HG03432 (cell line): Measurements from ENCODE around the gene RER1.
"Not testable (repeated sequence)": the region's sequence is repeated elsewhere in the genome, so short reads cannot be mapped to it uniquely, and the experiment has no call there.

ENCODE experiments used
- ATAC-seq: cut with Tn5 transposase; IDR thresholded peaks from one replicate; pipeline ENCODE4 v1.9.1; 2021; ENCODE audit warnings: mild to moderate bottlenecking, moderate library complexity; ENCODE audit not compliant: unreplicated experiment

Gene RER1

DNA sequence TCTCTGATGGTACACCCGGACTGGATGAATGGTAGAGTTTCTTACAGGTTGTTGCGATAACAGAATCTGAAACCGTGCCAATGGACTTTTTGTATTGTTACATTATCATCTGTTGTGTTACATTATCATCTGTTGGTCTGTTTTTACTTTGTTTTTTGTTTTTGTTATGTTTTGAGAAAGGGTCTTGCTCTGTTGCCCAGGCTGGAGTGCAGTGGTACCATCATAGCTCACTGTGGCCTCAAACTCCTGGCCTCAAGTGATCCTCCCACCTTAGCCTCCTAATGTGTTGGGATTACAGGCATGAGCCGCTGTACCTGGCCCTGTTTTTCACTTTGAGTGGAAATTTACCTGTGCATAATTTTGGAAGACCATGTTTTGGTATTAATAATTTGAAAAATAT is 30.9 kb downstream of the RER1 start:
- ATAC-seq = no peak

DNA sequence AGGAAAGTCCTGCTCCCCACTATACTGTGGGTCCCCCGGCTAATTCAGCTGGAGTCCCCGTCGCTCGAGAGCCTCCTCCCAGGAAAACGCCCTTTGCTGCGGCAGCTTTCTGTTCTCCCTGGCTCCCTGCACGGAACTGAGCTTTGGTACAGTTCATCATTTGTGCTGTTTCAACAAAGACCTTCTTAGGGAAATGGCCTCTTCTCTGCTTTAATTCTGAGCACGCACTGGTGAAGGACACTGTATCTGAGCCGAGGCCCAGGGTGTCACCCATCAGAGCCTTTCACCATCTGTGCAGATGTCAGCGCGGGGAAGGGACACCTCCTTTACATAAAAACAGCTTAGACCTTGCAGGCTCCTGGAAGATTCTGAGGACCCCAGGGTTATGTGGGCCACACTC is 34.3 kb downstream of the RER1 start:
- no peak for ATAC-seq

DNA sequence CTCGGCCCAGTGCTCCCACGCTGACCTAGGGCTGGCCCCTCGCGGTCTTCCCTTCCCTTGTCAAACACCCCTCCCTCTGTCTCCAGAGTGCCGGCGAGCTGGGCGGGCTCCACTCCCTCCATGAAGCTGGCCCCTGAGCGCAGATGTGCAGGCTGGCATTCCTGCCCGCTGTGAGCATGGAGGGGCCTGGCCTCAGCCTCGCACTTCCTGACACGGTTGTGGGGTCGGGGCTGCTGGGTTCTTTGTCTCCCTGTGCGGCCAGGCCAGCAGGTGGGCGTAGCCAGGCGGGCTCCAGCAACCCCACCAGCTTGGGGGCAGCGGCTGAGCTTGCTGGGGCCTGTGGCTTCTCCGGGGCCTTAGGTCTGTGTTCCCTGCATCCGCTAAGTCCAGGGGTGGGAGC is 34.9 kb downstream of the RER1 start:
- ATAC-seq = no peak

GRCh38 chr1:2427051-2427450 is 35.4 kb downstream of the RER1 start:
- ATAC-seq = no peak

DNA sequence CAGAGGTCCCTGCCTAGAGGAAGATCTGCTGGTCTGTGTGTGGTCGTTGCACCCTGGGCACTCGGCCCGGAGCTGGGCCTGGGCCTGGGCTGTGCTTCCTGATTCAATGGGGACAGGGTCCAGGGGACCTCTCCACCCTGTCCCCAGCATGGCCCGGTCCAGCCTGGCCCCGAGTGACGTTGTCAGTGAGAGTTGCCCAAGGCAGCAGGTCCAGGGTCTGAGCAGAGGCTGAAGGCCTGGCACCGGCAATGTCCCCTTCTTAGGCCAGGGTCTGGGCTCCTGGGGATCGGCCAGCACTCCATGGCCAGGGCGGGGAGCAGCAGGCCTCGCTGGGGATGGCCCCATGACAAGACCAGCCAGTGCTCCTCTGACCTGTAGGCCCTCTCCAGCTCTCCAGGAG is 36.3 kb downstream of the RER1 start:
- ATAC-seq = no peak

DNA sequence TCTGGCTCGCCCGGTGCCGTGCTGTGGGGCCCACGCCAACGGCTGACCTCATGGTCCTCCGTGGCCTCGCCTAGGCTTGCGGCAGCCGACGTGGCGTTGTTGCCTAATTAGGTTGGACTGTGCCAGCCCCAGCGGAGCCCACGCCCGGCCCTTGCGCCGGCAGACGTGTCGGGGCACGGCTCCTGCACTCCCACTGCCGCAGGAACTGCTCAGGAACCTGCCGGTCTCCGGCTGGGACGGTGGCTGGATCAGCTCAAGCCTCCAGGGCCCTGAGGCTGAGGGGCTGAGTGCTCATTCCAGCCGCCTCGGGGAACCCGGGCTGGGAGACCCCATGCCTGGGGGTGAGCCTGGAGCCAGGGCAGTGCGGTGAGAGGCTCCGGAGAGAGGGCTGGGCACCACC is 36.8 kb downstream of the RER1 start:
- no peak for ATAC-seq

DNA sequence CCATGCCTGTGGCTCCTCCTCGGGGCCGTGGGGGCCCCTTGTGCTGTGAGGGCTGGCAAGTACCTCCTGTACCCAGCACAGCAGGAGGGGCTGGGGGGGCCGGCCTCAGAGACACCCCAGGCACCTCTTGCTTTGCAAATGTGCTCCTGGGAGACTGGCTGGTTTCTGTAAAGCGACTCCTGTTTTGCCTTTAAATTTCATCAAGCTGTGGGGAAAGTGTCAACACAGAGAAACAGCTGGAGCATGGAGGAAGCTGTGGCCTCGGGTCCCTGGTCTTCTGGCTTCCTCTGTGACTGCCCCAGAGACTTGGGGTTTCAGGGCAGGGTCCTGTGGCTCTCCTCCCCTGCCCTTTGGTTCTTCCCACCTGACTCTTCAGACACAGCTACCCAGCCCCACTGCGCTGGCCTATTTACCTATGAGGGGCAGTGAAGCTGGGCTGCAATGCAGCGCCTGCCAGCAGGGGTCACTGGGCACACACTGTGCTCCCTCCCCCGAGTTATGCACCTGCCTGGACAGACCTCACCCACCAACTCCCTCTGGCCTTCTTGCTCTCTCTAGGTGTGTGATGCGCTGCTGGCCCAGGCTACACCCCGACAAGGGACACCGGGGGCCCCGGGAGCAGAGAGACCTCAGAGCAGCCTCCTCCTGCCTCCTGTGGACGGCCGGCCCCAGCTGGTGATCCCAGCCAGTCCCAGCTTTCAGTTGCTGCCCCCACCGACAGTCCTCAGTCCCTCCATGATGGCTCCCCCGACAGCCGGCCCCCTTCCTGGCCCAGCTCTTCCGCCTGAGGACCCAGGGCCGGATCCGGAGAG is 38.3 kb downstream of the RER1 start:
- ATAC-seq = no peak

DNA sequence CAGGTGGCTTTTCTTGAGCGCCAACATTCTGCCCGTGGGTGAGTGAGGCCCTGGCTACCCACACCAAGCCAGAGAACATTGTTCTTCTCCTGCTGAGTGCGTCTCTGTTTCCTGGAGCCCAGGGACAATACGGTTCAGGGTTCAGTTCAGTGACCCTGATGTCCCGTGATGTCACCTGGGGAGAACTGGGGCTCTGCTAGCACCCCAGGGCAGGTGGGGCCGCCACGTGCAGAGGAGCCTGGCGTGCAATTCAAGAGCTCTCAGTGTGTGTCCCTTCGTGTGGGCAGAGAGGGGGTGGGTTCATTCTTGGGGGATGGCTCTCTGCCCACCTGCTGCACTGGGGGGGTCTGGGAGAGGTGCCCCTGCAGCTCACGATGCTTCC is 38.9 kb downstream of the RER1 start:
- ATAC-seq = no peak

DNA sequence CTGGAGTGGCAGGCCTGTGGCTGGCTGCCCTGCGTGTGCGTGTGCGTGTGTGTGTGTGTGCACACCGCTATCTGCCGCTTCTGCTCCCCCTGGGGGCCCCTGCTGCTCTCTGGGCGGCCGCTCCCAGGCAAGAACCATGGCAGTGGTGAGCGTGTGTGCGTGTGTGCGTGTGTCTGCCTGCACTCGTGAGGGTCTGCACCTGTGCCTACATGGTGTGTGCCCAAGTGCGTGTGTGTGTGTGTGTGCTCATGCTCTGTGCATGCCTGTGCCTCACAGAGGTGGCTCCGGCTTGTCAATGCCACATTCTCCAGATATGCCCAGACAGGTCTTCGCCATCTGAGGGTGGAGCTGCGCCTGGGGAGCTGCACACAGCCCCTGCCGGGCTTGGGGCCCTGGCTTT is 39.5 kb downstream of the RER1 start:
- no peak for ATAC-seq

DNA sequence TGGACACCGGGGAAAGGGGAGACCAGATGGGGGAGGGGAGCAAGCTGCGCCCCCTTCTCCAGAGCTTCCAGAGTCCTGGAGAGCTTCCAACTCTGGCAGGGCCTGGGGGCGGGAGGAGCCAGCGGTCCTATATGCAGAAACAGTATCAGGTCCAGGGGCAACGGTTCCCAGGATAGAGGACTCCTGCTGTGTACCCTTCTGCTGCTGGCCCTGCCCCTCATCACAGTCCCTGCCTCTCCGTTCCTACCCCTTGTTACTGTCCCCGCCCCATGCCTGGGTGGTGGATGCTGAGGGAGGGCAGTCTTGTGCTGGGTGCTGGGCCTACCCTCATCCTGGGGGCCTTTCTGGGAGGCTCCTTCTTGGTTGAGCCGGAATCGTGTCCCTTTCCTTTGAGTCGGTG is 39.9 kb downstream of the RER1 start:
- no peak for ATAC-seq

DNA sequence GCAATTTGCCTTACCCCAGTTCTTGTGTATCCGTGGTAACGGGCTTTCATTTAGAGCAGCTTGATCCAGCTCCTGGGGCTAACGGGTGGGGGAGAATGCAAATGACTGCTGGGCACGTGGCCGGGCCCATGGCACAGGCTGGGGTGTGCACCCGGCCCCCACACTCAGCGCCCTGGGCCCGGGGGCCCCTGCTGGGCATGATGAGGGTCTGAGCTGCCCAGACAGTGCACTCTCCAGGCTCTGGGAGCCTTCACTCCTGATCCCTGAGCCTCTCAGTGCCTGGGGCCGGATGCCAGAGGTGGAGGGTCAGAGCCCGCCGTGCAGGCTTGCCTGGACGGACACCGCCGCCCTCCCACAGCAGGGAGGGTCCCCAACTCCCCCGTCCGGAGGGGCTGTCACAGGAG is 40.8 kb downstream of the RER1 start:
- ATAC-seq = no peak

- no peak for ATAC-seq
These were observed 41.6 kb downstream of the RER1 start for GRCh38 chr1:2433196-2433595.

- ATAC-seq = no peak
These were observed 42.5 kb downstream of the RER1 start for GRCh38 chr1:2433936-2434655.

GRCh38 chr1:2435091-2435490 is 43.5 kb downstream of the RER1 start:
- ATAC-seq = no peak

DNA sequence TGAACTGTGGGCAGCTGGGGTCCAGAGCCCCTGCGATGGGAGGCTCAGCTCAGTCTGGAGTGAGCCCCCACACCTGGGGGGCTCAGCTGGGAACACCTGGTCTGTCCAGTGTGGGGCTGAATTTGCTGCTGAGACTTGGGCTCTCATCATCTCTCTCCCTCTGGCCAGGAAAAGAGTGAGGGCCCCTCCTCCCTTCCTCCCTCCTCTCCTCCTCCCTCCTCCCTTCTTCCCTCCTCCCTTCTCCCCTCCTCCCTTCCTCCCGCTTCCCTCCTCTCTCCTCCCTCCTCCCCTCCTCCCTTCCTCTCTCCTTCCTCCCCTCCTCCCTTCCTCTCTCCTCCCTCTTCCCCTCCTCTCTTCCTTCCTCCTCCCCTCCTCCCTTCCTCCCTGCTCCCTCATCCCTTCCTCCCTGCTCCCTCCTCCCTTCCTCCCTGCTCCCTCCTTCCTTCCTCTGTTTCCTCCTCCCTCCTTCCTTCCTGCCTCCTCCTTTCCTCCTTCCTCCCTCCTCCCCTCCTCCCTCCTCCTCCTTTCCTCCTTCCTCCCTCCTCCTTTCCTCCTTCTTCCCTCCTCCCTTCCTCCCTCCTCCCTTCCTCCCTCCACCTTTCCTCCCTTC is 44.2 kb downstream of the RER1 start:
- ATAC-seq = no peak

GRCh38 chr1:2436876-2437275 is 45.2 kb downstream of the RER1 start:
- no peak for ATAC-seq

DNA sequence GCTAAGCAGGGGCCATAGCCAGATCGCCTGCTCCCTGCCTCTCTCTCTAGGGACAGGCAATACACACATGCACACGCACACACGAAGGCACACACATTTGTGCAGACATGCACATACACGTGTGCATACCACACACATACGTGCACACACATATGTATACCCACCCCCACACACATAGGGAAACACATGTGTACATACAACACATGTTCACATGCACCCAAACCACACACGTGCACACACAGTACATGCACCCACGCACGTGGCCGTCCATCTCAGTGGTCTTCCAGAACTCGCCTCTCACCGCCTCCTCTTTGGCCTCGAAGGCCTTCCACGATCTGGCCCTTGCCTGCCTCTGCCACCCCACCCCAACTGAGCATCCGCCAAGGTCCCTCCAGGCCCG is 46.0 kb downstream of the RER1 start:
- no peak for ATAC-seq

- ATAC-seq = no peak
These were observed 46.4 kb downstream of the RER1 start for GRCh38 chr1:2438038-2438437.

DNA sequence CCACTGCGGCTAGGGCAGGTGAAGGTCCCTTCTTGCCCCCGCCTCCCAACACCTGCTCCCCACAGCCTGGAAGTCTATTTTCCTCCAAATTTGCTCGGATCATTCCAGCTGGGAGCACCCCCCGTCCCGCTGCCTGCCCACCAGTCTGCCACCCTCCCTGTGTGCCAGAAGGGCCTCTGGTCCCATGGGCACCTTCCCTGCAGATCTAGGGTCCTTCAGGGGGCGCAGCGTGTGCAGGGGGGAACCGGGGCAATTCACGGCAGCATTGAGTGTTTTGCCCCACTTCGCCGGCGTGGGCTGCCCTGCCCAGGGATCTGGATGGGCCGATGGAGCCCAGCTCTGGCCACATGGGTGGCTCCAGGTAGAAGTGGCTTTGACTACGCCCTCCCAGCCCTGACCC is 47.0 kb downstream of the RER1 start:
- no peak for ATAC-seq

- ATAC-seq = no peak
These were observed 47.7 kb downstream of the RER1 start for GRCh38 chr1:2439369-2439768.

GRCh38 chr1:2440346-2440745 is 48.7 kb downstream of the RER1 start:
- ATAC-seq = not testable (repeated sequence)

GRCh38 chr1:2441746-2442145 is 50.1 kb downstream of the RER1 start:
- ATAC-seq = no peak
